ENCODE data around the gene SERPIND1. TPM values are rescaled to one million over a fixed set of nuclear protein-coding genes. Genes with fewer than 3 reads are reported as not detected.
"Not testable (repeated sequence)": the region's sequence is repeated elsewhere in the genome, so short reads cannot be mapped to it uniquely, and the experiment has no call there.

SERPIND1 gene
- total RNA-seq, 3 donors from 2014 or later = 0.29 TPM; not detected in 2

- intact Hi-C loops (cut with DNase I; ENCODE audit: low total_unique reads) = no loop called here
- Histone ChIP-seq H3K4me1 (no peaks in the 10 kb centered on the region), H3K27ac (no peak overlapping the region), H3K27me3 (no peaks in the 10 kb centered on the region), H3K9me3 (no peaks in the 10 kb centered on the region), H3K36me3 (peaks cover 5% of the 10 kb centered on the region), H3K4me3 (no peak overlapping the region)
- no peak for DNase-seq (ENCODE audit: low spot score in 2 of 2)
- TF ChIP-seq POLR2A (IDR thresholded peaks at IDR 0.05) = no peak
- no peak for TF ChIP-seq POLR2AphosphoS5 (IDR thresholded peaks at IDR 0.05)
- no peak for TF ChIP-seq CTCF (IDR thresholded peaks at IDR 0.05)
These were observed 10.1 kb upstream of the SERPIND1 start for GRCh38 chr22:20763630-20764470.

DNA sequence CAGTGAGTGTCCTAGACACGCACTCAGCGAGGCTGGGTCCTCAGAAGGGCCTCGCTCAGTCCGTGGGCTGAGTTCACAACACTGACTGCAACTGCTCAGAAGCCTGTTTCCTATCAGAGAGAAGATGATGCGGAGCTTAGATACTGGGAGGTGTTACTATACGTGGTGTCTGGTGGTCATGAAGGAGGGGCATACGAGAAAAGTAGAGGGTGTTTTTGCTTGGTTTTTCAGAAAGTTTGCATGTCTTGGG is 9.5 kb upstream of the SERPIND1 start:
- intact Hi-C loops (cut with DNase I; ENCODE audit: low total_unique reads) = no loop called here
- no peak for DNase-seq (ENCODE audit: low spot score in 2 of 2)
- H3K4me1 ChIP-seq = no peaks in the 10 kb centered on the region
- no peaks in the 10 kb centered on the region for H3K27me3 ChIP-seq
- H3K27ac ChIP-seq = no peak overlapping the region
- peaks cover 5% of the 10 kb centered on the region for H3K36me3 ChIP-seq
- H3K4me3 ChIP-seq = no peak overlapping the region
- no peaks in the 10 kb centered on the region for H3K9me3 ChIP-seq
- no peak for TF ChIP-seq POLR2A (IDR thresholded peaks at IDR 0.05)
- no peak for TF ChIP-seq CTCF (IDR thresholded peaks at IDR 0.05)
- no peak for TF ChIP-seq POLR2AphosphoS5 (IDR thresholded peaks at IDR 0.05)

GRCh38 chr22:20764729-20765128 is 9.2 kb upstream of the SERPIND1 start:
- no peak for DNase-seq (ENCODE audit: low spot score in 2 of 2)
- H3K27me3 ChIP-seq = no peaks in the 10 kb centered on the region
- no peak overlapping the region for H3K27ac ChIP-seq
- H3K4me3 ChIP-seq = no peak overlapping the region
- H3K9me3 ChIP-seq = no peaks in the 10 kb centered on the region
- intact Hi-C loops (cut with DNase I; ENCODE audit: low total_unique reads) = no loop called here
- no peaks in the 10 kb centered on the region for H3K4me1 ChIP-seq
- H3K36me3 ChIP-seq = peaks cover 5% of the 10 kb centered on the region
- TF ChIP-seq POLR2A (IDR thresholded peaks at IDR 0.05) (no peak), CTCF (IDR thresholded peaks at IDR 0.05) (no peak), POLR2AphosphoS5 (IDR thresholded peaks at IDR 0.05) (no peak)

GRCh38 chr22:20765938-20766337 is 8.0 kb upstream of the SERPIND1 start:
- Histone ChIP-seq H3K9me3 (no peaks in the 10 kb centered on the region), H3K36me3 (peaks cover 5% of the 10 kb centered on the region), H3K4me3 (no peak overlapping the region), H3K4me1 (no peaks in the 10 kb centered on the region), H3K27me3 (no peaks in the 10 kb centered on the region), H3K27ac (no peak overlapping the region)
- TF ChIP-seq CTCF (IDR thresholded peaks at IDR 0.05) = no peak
- TF ChIP-seq POLR2A (IDR thresholded peaks at IDR 0.05) = no peak
- no peak for TF ChIP-seq POLR2AphosphoS5 (IDR thresholded peaks at IDR 0.05)
- intact Hi-C loops (cut with DNase I; ENCODE audit: low total_unique reads) = no loop called here
- no peak for DNase-seq (ENCODE audit: low spot score in 2 of 2)

GRCh38 chr22:20766530-20766929 is 7.4 kb upstream of the SERPIND1 start:
- H3K9me3 ChIP-seq = no peaks in the 10 kb centered on the region
- DNase-seq (ENCODE audit: low spot score in 2 of 2) = no peak
- H3K27ac ChIP-seq = no peak overlapping the region
- H3K27me3 ChIP-seq = no peaks in the 10 kb centered on the region
- no peaks in the 10 kb centered on the region for H3K4me1 ChIP-seq
- TF ChIP-seq CTCF (IDR thresholded peaks at IDR 0.05) (no peak), POLR2A (IDR thresholded peaks at IDR 0.05) (no peak), POLR2AphosphoS5 (IDR thresholded peaks at IDR 0.05) (no peak)
- H3K4me3 ChIP-seq = no peak overlapping the region
- intact Hi-C loops (cut with DNase I; ENCODE audit: low total_unique reads) = no loop called here
- peaks cover 5% of the 10 kb centered on the region for H3K36me3 ChIP-seq

GRCh38 chr22:20769496-20769826 is 4.5 kb upstream of the SERPIND1 start:
- DNase-seq (ENCODE audit: low spot score in 2 of 2); H3K27ac ChIP-seq; H3K36me3 ChIP-seq; H3K9me3 ChIP-seq; H3K4me3 ChIP-seq; H3K27me3 ChIP-seq; intact Hi-C loops (cut with DNase I; ENCODE audit: low total_unique reads); H3K4me1 ChIP-seq: not testable (repeated sequence)

Data from breast epithelium (tissue), 4 donors.